Peyer's patch (tissue), 4 donors: ENCODE results near the gene MIA2.

Source experiments
- POLR2A ChIP-seq, 2 donors: fragments of 450-650 bp; IDR thresholded peaks; one replicate each; pipeline ENCODE4 v1.5.1; 2017; ENCODE audit warnings: antibody characterized with exemption in 2 of 2, mild to moderate bottlenecking in 2 of 2, moderate library complexity in 2 of 2
- TF ChIP-seq, protein P1 (sequence below), 6 experiments: fragments of 450-650 bp in 4 of 6; fragments of 200-600 bp in 2 of 6; sonication (generic) in 1 of 6; IDR thresholded peaks; one replicate each; pipeline ENCODE4 v1.5.1; 2017 to 2019; ENCODE audit warnings: antibody characterized with exemption in 6 of 6, mild to moderate bottlenecking in 3 of 6, moderate library complexity in 1 of 6

DNA sequence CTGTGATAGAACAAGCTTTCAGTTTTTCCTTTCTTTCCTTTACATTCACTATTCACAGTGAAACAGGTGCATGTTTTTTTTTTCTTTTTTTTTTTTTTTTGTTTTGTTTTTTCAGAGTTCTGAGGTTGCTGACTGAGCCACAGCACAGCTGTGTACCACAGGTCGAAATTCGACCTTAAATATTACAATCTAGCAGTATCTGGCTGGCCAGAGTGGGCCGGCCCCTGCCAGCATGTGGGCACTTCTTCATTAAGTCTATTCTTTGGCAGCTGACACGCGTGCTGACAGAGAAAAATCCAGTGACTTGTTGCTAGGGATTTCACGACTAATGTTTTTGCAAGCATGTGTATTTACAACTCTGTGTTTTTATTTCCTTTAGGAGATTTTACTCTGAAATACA is 164.7 kb downstream of the MIA2 start:
- TF ChIP-seq, protein P1, sequence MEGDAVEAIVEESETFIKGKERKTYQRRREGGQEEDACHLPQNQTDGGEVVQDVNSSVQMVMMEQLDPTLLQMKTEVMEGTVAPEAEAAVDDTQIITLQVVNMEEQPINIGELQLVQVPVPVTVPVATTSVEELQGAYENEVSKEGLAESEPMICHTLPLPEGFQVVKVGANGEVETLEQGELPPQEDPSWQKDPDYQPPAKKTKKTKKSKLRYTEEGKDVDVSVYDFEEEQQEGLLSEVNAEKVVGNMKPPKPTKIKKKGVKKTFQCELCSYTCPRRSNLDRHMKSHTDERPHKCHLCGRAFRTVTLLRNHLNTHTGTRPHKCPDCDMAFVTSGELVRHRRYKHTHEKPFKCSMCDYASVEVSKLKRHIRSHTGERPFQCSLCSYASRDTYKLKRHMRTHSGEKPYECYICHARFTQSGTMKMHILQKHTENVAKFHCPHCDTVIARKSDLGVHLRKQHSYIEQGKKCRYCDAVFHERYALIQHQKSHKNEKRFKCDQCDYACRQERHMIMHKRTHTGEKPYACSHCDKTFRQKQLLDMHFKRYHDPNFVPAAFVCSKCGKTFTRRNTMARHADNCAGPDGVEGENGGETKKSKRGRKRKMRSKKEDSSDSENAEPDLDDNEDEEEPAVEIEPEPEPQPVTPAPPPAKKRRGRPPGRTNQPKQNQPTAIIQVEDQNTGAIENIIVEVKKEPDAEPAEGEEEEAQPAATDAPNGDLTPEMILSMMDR (IDR thresholded peaks at IDR 0.05): no peak
- no peak for TF ChIP-seq POLR2A (IDR thresholded peaks at IDR 0.05)
